ENCODE data around the gene TMOD1. TPM values are rescaled to one million over a fixed set of nuclear protein-coding genes. Genes with fewer than 3 reads are reported as not detected.

TMOD1 gene
- total and polyA plus RNA-seq, 2 experiments from 2014 or later = 0.69 to 4.5 TPM

GRCh38 chr9:97572892-97573365, 71.5 kb downstream of the TMOD1 start:
- Histone ChIP-seq H3K4me2 (no peak overlapping the region), H3K27ac (ENCODE audit: low read depth) (no peak overlapping the region), H4K20me1 (replicated peaks; ENCODE audit: insufficient read depth) (no peaks in the 10 kb centered on the region), H3K4me1 (ENCODE audit: insufficient read depth) (no peaks in the 10 kb centered on the region), H3K36me3 (ENCODE audit: insufficient read depth) (no peaks in the 10 kb centered on the region), H3K79me2 (replicated peaks; ENCODE audit: insufficient read depth) (no peaks in the 10 kb centered on the region), H3K27me3 (ENCODE audit: insufficient read depth) (no peaks in the 10 kb centered on the region), H2AFZ (no peak overlapping the region), H3K4me3 (no peak overlapping the region), H3K9me2 (ENCODE audit: insufficient read depth) (peaks cover 5% of the 10 kb centered on the region; the same call in 1 of the 2 replicates), H3F3A (replicated peaks; ENCODE audit: low read depth) (no peaks in the 10 kb centered on the region)
- ATAC-seq = no peak
- Mint-ChIP-seq H3K4me1 (no peaks in the 10 kb centered on the region), H3K9me3 (peaks cover 4% of the 10 kb centered on the region; the same call in 2 of the 3 replicates), H3K27ac (no peak overlapping the region), H3K36me3 (ENCODE audit: low read depth) (no peaks in the 10 kb centered on the region), H3K4me3 (no peak overlapping the region), H3K27me3 (ENCODE audit: insufficient read depth, low read depth, poor library complexity) (peaks cover 3% of the 10 kb centered on the region)
- TF ChIP-seq ZNF114 (CRISPR knock-in tag; IDR thresholded peaks at IDR 0.05) = no peak
- no peak for TF ChIP-seq ETS1 (IDR thresholded peaks at IDR 0.05)
- no peak for TF ChIP-seq EZH2 (IDR thresholded peaks at IDR 0.05; ENCODE audit: low read depth, unreplicated experiment)
- no peak for TF ChIP-seq ZNF462 (CRISPR knock-in tag; IDR thresholded peaks at IDR 0.05)
- TF ChIP-seq CREB1 (CRISPR knock-in tag; IDR thresholded peaks at IDR 0.05; ENCODE audit: low read depth) = no peak
- DNase-seq (ENCODE audit: low spot score) = no peak

All from GM23338 (cell line).